Measurements from ENCODE around the gene TPGS1. TPM values are rescaled to one million over a fixed set of nuclear protein-coding genes. Genes with fewer than 3 reads are reported as not detected.

The TPGS1 gene
- total and polyA plus RNA-seq, 2 donors from 2014 or later: 17.9 to 23.1 TPM

- intact Hi-C loops (cut with DNase I): no loop called here
- H3K9me3 ChIP-seq (ENCODE audit: control insufficient read depth in 2 of 3, insufficient read depth in 1 of 3, low read length in 3 of 3): no peaks in the 10 kb centered on the region
- no peak overlapping the region for H3K9ac ChIP-seq (ENCODE audit: low read length in 3 of 3)
- H3K27ac ChIP-seq (ENCODE audit: low read depth in 2 of 2, low read length in 2 of 2): no peak overlapping the region
- FAIRE-seq: no peak
- no peak for TF ChIP-seq CTCF (IDR thresholded peaks at IDR 0.05; ENCODE audit: borderline replicate concordance, extremely low read depth, insufficient read depth)
- H3K4me1 ChIP-seq (ENCODE audit: control insufficient read depth in 2 of 3, insufficient read depth in 2 of 3, low read depth in 1 of 3, low read length in 3 of 3): peaks cover 0 to 8% (median 3%) of the 10 kb centered on the region in 3 donors
- H3K4me3 ChIP-seq (ENCODE audit: low read length in 3 of 3): no peak overlapping the region
- peak in 1 of 5 donors; percentile 71 for DNase-seq
- H3K36me3 ChIP-seq (ENCODE audit: control insufficient read depth in 2 of 3, insufficient read depth in 3 of 3, low read length in 3 of 3): no peaks in the 10 kb centered on the region
- H3K27me3 ChIP-seq (ENCODE audit: control insufficient read depth, insufficient read depth, low read length): peaks cover 12% of the 10 kb centered on the region
Measured at GRCh38 chr19:494171-495080, 12.9 kb upstream of the TPGS1 start.

GRCh38 chr19:495081-495401 is 12.3 kb upstream of the TPGS1 start:
- no peaks in the 10 kb centered on the region for H3K36me3 ChIP-seq (ENCODE audit: control insufficient read depth in 2 of 3, insufficient read depth in 3 of 3, low read length in 3 of 3)
- no peaks in the 10 kb centered on the region for H3K9me3 ChIP-seq (ENCODE audit: control insufficient read depth in 2 of 3, insufficient read depth in 1 of 3, low read length in 3 of 3)
- intact Hi-C loops (cut with DNase I): no loop called here
- FAIRE-seq (no peak), DNase-seq (peak in 1 of 5 donors; percentile 60)
- TF ChIP-seq CTCF (IDR thresholded peaks at IDR 0.05; ENCODE audit: borderline replicate concordance, extremely low read depth, insufficient read depth): no peak
- H3K4me3 ChIP-seq (ENCODE audit: low read length in 3 of 3): no peak overlapping the region
- H3K4me1 ChIP-seq (ENCODE audit: control insufficient read depth in 2 of 3, insufficient read depth in 2 of 3, low read depth in 1 of 3, low read length in 3 of 3): peaks cover 0 to 4% (median 0%) of the 10 kb centered on the region in 3 donors
- peaks cover 13% of the 10 kb centered on the region for H3K27me3 ChIP-seq (ENCODE audit: control insufficient read depth, insufficient read depth, low read length)
- H3K9ac ChIP-seq (ENCODE audit: low read length in 3 of 3): no peak overlapping the region
- H3K27ac ChIP-seq (ENCODE audit: low read depth in 2 of 2, low read length in 2 of 2): no peak overlapping the region

GRCh38 chr19:495402-496111 is 11.7 kb upstream of the TPGS1 start:
- Histone ChIP-seq H3K9ac (ENCODE audit: low read length in 3 of 3) (no peak overlapping the region), H3K4me1 (ENCODE audit: control insufficient read depth in 2 of 3, insufficient read depth in 2 of 3, low read depth in 1 of 3, low read length in 3 of 3) (peaks cover 0 to 4% (median 0%) of the 10 kb centered on the region in 3 donors), H3K27ac (ENCODE audit: low read depth in 2 of 2, low read length in 2 of 2) (no peak overlapping the region), H3K9me3 (ENCODE audit: control insufficient read depth in 2 of 3, insufficient read depth in 1 of 3, low read length in 3 of 3) (no peaks in the 10 kb centered on the region), H3K36me3 (ENCODE audit: control insufficient read depth in 2 of 3, insufficient read depth in 3 of 3, low read length in 3 of 3) (no peaks in the 10 kb centered on the region), H3K4me3 (ENCODE audit: low read length in 3 of 3) (no peak overlapping the region), H3K27me3 (ENCODE audit: control insufficient read depth, insufficient read depth, low read length) (peaks cover 13% of the 10 kb centered on the region)
- peak; percentile 30 for TF ChIP-seq CTCF (IDR thresholded peaks at IDR 0.05; ENCODE audit: borderline replicate concordance, extremely low read depth, insufficient read depth)
- DNase-seq: peak in 4 of 5 donors; percentile 52 to 77 (median 54)
- intact Hi-C loops (cut with DNase I): no loop called here
- no peak for FAIRE-seq

Data from kidney (tissue), 14 donors.